HCT116 (cell line): ENCODE data around the gene MATN3. TPM values are rescaled to one million over a fixed set of nuclear protein-coding genes. Genes with fewer than 3 reads are reported as not detected.

Experiments used
- ATAC-seq: fragments of 200-7000 bp; cut with Tn5 transposase; 2 replicates; pipeline ENCODE4 v1.9.1; 2020; ENCODE audit warnings: mild to moderate bottlenecking, moderate library complexity
- BruUV-seq: library from RNA; stranded (reverse); fragments of 400-500 nt; replicated peaks from 2 replicates; lab custom pipeline; 2021; lab: Mats Ljungman, UMichigan
- CTCF ChIA-PET: fragments of 300-600 bp; sonication (Branson Sonifier 250); formaldehyde crosslinking; loops from one replicate; lab custom pipeline; 2021; ENCODE audit warnings: antibody characterized with exemption; lab: Charles Lee
- POLR2A ChIA-PET: fragments of 300-600, 350-600 bp; sonication (Branson Sonifier 250); formaldehyde crosslinking; loops from one replicate; lab custom pipeline; 2021; ENCODE audit warnings: antibody characterized with exemption; lab: Charles Lee
- RAD21 ChIA-PET, 2 experiments: fragments of 300-600 bp; sonication (Branson Sonifier 250); formaldehyde crosslinking; loops; one replicate each; lab custom pipeline; 2023; ENCODE audit warnings: low total read pairs in 2 of 2; ENCODE audit not compliant: uncharacterized antibody in 2 of 2, unreplicated experiment in 2 of 2, low non-redundant PET in 1 of 2; lab: Charles Lee
- DNase-seq: peaks from one replicate; pipeline ENCODE4 v3.0.0-alpha.2; 2010; ENCODE audit warnings: low read depth, low spot score
- H2AFZ ChIP-seq: fragments of 200-600 bp; shearing (Covaris generic), sonication (generic); 2 replicates; pipeline ENCODE4 v1.6.1; 2017; ENCODE audit warnings: low read depth, mixed run types, mixed read lengths, antibody characterized with exemption, low read length; ENCODE audit not compliant: poor library complexity, severe bottlenecking
- H3K27ac ChIP-seq: 2 replicates; pipeline ENCODE4 v1.5.1; 2012; ENCODE audit warnings: low read depth, low read length
- H3K27me3 ChIP-seq: fragments of 200-600 bp; sonication (generic); 2 replicates; pipeline ENCODE4 v1.6.1; 2016; ENCODE audit warnings: mixed run types, low read length, mixed read lengths; ENCODE audit not compliant: insufficient read depth
- H3K36me3 ChIP-seq, 2 experiments: fragments of 200-500 bp in 1 of 2; fragments of 200-600 bp in 1 of 2; sonication (Bioruptor generic) in 1 of 2; sonication (generic) in 1 of 2; 2 replicates each; pipeline versions ENCODE4 v1.5.1 to v1.6.1; 2014 to 2016; ENCODE audit warnings: low read length in 2 of 2, inconsistent platforms in 1 of 2, mixed read lengths in 1 of 2, mixed run types in 1 of 2; ENCODE audit not compliant: insufficient read depth in 2 of 2, control insufficient read depth in 1 of 2
- H3K4me1 ChIP-seq, 2 experiments: fragments of 200-600 bp in 1 of 2; sonication (generic) in 1 of 2; 2 replicates each; pipeline versions ENCODE4 v1.5.1 to v1.6.1; 2012 to 2017; ENCODE audit warnings: low read length in 2 of 2, inconsistent platforms in 1 of 2, mild to moderate bottlenecking in 1 of 2, mixed read lengths in 1 of 2, mixed run types in 1 of 2, moderate library complexity in 1 of 2; ENCODE audit not compliant: insufficient read depth in 2 of 2, control insufficient read depth in 1 of 2
- H3K4me2 ChIP-seq: fragments of 200-600 bp; sonication (generic); 2 replicates; pipeline ENCODE4 v1.6.1; 2017; ENCODE audit warnings: mixed run types, low read length, mixed read lengths
- H3K4me3 ChIP-seq, 2 experiments: fragments of 200-600 bp in 1 of 2; sonication (generic) in 1 of 2; replicated peaks in 1 of 2; 2 replicates each; pipeline ENCODE4 v1.5.1; 2011 to 2016; ENCODE audit warnings: low read length in 2 of 2, control low read depth in 1 of 2, low read depth in 1 of 2, mild to moderate bottlenecking in 1 of 2, mixed read lengths in 1 of 2, mixed run types in 1 of 2
- H3K79me2 ChIP-seq: fragments of 200-600 bp; sonication (generic); 2 replicates; pipeline ENCODE4 v1.6.1; 2017; ENCODE audit warnings: mild to moderate bottlenecking, mixed run types, low read length, moderate library complexity, mixed read lengths; ENCODE audit not compliant: insufficient read depth
- H3K9ac ChIP-seq: fragments of 200-600 bp; sonication (generic); 2 replicates; pipeline ENCODE4 v1.6.1; 2016; ENCODE audit warnings: low read length, mixed read lengths
- H3K9me2 ChIP-seq: fragments of 200-600 bp; sonication (generic), shearing (Covaris generic); 2 replicates; pipeline ENCODE4 v1.6.1; 2017; ENCODE audit warnings: mixed run types, mild to moderate bottlenecking, moderate library complexity; ENCODE audit not compliant: insufficient read depth
- H3K9me3 ChIP-seq, 2 experiments: fragments of 200-500 bp in 1 of 2; fragments of 200-600 bp in 1 of 2; sonication (Bioruptor generic) in 1 of 2; sonication (generic) in 1 of 2; 2 replicates each; pipeline ENCODE4 v1.6.1; 2014 to 2017; ENCODE audit warnings: low read length in 2 of 2, mixed read lengths in 2 of 2, inconsistent platforms in 1 of 2, low read depth in 1 of 2, mild to moderate bottlenecking in 1 of 2, mixed run types in 1 of 2, moderate library complexity in 1 of 2; ENCODE audit not compliant: control insufficient read depth in 1 of 2, insufficient read depth in 1 of 2
- H4K20me1 ChIP-seq: fragments of 200-600 bp; sonication (generic), shearing (Covaris generic); 2 replicates; pipeline ENCODE4 v1.6.1; 2017; ENCODE audit warnings: mixed run types, mild to moderate bottlenecking, moderate library complexity; ENCODE audit not compliant: insufficient read depth
- ATF3 ChIP-seq: IDR thresholded peaks from 2 replicates; pipeline ENCODE4 v1.6.1; 2012
- CBX3 ChIP-seq: IDR thresholded peaks from 2 replicates; pipeline ENCODE4 v1.6.1; 2012; ENCODE audit warnings: low read depth
- EGR1 ChIP-seq: IDR thresholded peaks from 2 replicates; pipeline ENCODE4 v1.6.1; 2012; ENCODE audit warnings: low read depth
- ELF1 ChIP-seq: IDR thresholded peaks from 2 replicates; pipeline ENCODE4 v1.6.1; 2012; ENCODE audit warnings: low read depth, borderline replicate concordance
- EZH2 ChIP-seq: fragments of 200-600 bp; sonication (generic); IDR thresholded peaks from 2 replicates; pipeline ENCODE4 v1.6.1; 2017; ENCODE audit warnings: antibody characterized with exemption, mixed run types
- EZH2phosphoT487 ChIP-seq: fragments of 200-600 bp; IDR thresholded peaks from 2 replicates; pipeline ENCODE4 v1.6.1; 2018; ENCODE audit warnings: antibody characterized with exemption, borderline replicate concordance
- JUND ChIP-seq: IDR thresholded peaks from 2 replicates; pipeline ENCODE4 v1.6.1; 2012
- MAX ChIP-seq: IDR thresholded peaks from 2 replicates; pipeline ENCODE4 v1.6.1; 2012
- POLR2A ChIP-seq: IDR thresholded peaks from 2 replicates; pipeline ENCODE4 v1.7.0; 2011; ENCODE audit warnings: borderline replicate concordance; ENCODE audit not compliant: insufficient read depth, insufficient read length; ENCODE audit errors: extremely low read depth
- POLR2AphosphoS5 ChIP-seq: IDR thresholded peaks from 2 replicates; pipeline ENCODE4 v1.6.1; 2011; ENCODE audit warnings: mild to moderate bottlenecking, low read depth, low read length, moderate library complexity
- REST ChIP-seq: IDR thresholded peaks from 2 replicates; pipeline ENCODE4 v1.6.1; 2012; ENCODE audit warnings: low read depth
- SIN3A ChIP-seq: IDR thresholded peaks from 2 replicates; pipeline ENCODE4 v1.6.1; 2012; ENCODE audit warnings: low read depth
- SRF ChIP-seq: IDR thresholded peaks from 2 replicates; pipeline ENCODE4 v1.6.1; 2012; ENCODE audit warnings: low read depth
- TCF7L2 ChIP-seq: IDR thresholded peaks from 2 replicates; pipeline ENCODE4 v1.7.0; 2011; ENCODE audit warnings: borderline replicate concordance, inconsistent platforms; ENCODE audit not compliant: insufficient read depth, insufficient read length; ENCODE audit errors: extremely low read depth
- ZBTB33 ChIP-seq: IDR thresholded peaks from 2 replicates; pipeline ENCODE4 v1.6.1; 2011; ENCODE audit warnings: mild to moderate bottlenecking, low read length, moderate library complexity; ENCODE audit not compliant: insufficient replicate concordance; ENCODE audit errors: extremely low read depth
- ZNF274 ChIP-seq: fragments of 200-500 bp; sonication (Bioruptor generic); IDR thresholded peaks from 2 replicates; pipeline ENCODE4 v1.6.1; 2014; ENCODE audit warnings: mild to moderate bottlenecking, low read depth, low read length, inconsistent platforms
- intact Hi-C: fragments of 100-400 bp; cut with micrococcal nuclease; formaldehyde crosslinking; loops from 2 replicates; pipeline ENCODE4 v1.10.0; 2022
- total RNA-seq: library from RNA; stranded (reverse); gene quantifications from one replicate; pipeline ENCODE4 v1.2.1, GENCODE V29; 2021; ENCODE audit not compliant: unreplicated experiment

Gene MATN3
- total RNA-seq, 1 experiment from 2014 or later: not detected

GRCh38 chr2:19991895-19992294 lies 20.6 kb downstream of the MATN3 start (continued):
- no peak for TF ChIP-seq REST
- no peak for TF ChIP-seq ATF3

GRCh38 chr2:19990416-19990728 lies 22.1 kb downstream of the MATN3 start:
- POLR2A ChIA-PET: no interaction called here
- H3K27ac ChIP-seq: no peak overlapping the region
- no peaks in the 10 kb centered on the region for H3K9me2 ChIP-seq
- intact Hi-C loops: no loop called here
- no peaks in the 10 kb centered on the region for H3K9me3 ChIP-seq
- peaks cover 17% of the 10 kb centered on the region for H3K79me2 ChIP-seq
- no peak for DNase-seq
- ATAC-seq: no peak
- peaks cover 3 to 17% of the 10 kb centered on the region in 2 experiments; a peak in 3 of 4 replicates for H3K4me1 ChIP-seq
- H3K27me3 ChIP-seq: no peaks in the 10 kb centered on the region
- H3K4me2 ChIP-seq: peak overlapping the region; percentile 92
- BruUV-seq: TSS peak; percentile 89
- no peaks in the 10 kb centered on the region for H4K20me1 ChIP-seq
- CTCF ChIA-PET: interaction anchor here (1.3 kb wide), 1 partner anchor 25 kb away, joined by 8 read pairs; no protein-coding TSS in a partner anchor
- peak overlapping the region; percentile 89 to 92 for H3K4me3 ChIP-seq
- RAD21 ChIA-PET: no interaction called here
- H2AFZ ChIP-seq: peak overlapping the region; percentile 88
- no peaks in the 10 kb centered on the region for H3K36me3 ChIP-seq
- H3K9ac ChIP-seq: 0 out of 2 replicates have a peak overlapping the region, but pooled peaks have one; percentile 21
- no peak for TF ChIP-seq TCF7L2
- TF ChIP-seq ZNF274: no peak
- no peak for TF ChIP-seq POLR2A
- no peak for TF ChIP-seq ATF3
- TF ChIP-seq EZH2phosphoT487: no peak
- TF ChIP-seq EGR1: no peak
- no peak for TF ChIP-seq MAX
- no peak for TF ChIP-seq ZBTB33
- TF ChIP-seq SIN3A: no peak
- no peak for TF ChIP-seq SRF
- TF ChIP-seq POLR2AphosphoS5: no peak
- no peak for TF ChIP-seq REST
- TF ChIP-seq CBX3: no peak
- no peak for TF ChIP-seq JUND
- TF ChIP-seq EZH2: no peak
- TF ChIP-seq ELF1: no peak
